ENCODE data around the gene RGS2.

Gene RGS2

DNA sequence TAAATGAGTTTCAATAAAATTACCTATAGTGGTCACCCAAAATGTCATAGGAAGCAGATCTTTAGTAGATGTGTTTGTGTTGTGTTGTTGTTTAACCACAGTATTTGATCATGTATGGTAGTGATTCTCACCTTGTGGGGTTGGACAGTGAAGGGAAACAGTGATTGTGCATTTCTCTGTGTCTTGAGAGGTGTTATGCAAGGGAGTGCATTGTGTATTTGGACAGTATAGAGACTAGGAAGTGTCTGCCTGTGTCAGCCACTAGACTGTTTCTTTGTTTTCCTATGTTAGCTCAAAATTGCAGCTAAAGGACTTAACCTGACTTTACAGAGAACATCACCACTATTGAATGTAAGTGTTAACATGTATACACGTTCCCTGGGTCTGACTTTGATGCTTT lies 6.0 kb downstream of the RGS2 start:
- Histone ChIP-seq H3K4me3 (ENCODE audit: low read depth, low read length) (no peak overlapping the region), H3K9ac (ENCODE audit: low read length) (no peak overlapping the region), H3K23ac (ENCODE audit: low read length) (no peak overlapping the region), H2BK12ac (ENCODE audit: low read length) (no peak overlapping the region), H4K8ac (ENCODE audit: low read depth, low read length) (no peak overlapping the region), H3K79me2 (ENCODE audit: control insufficient read depth, insufficient read depth, low read length, poor library complexity) (no peaks in the 10 kb centered on the region), H3K79me1 (ENCODE audit: low read length) (no peaks in the 10 kb centered on the region), H3K4me1 (ENCODE audit: control insufficient read depth in 1 of 2, insufficient read depth in 2 of 2, low read length in 2 of 2) (no peaks in the 10 kb centered on the region), H3K36me3 (ENCODE audit: control insufficient read depth in 1 of 2, insufficient read depth in 2 of 2, low read length in 2 of 2) (no peaks in the 10 kb centered on the region), H3K14ac (ENCODE audit: low read length) (no peak overlapping the region), H3K27ac (ENCODE audit: low read depth, low read length) (no peak overlapping the region), H4K91ac (ENCODE audit: low read depth, low read length) (no peak overlapping the region), H2AK5ac (ENCODE audit: low read length) (no peak overlapping the region), H2BK5ac (ENCODE audit: low read depth, low read length, poor library complexity) (no peak overlapping the region), H3K9me3 (ENCODE audit: insufficient read depth, low read depth, low read length) (no peaks in the 10 kb centered on the region), H3K18ac (ENCODE audit: low read length) (no peak overlapping the region), H2BK120ac (ENCODE audit: insufficient read depth, low read length, poor library complexity) (no peak overlapping the region), H3K4ac (ENCODE audit: low read depth, low read length) (no peak overlapping the region), H3K4me2 (ENCODE audit: low read length) (no peak overlapping the region), H2AFZ (ENCODE audit: insufficient read depth, low read length, poor library complexity) (no peak overlapping the region), H3K27me3 (ENCODE audit: insufficient read depth, low read length) (no peaks in the 10 kb centered on the region), H4K12ac (ENCODE audit: low read depth, low read length) (no peak overlapping the region)
- DNase-seq: no peak
- no CpG with 5 or more reads among the region's 1 CpG for WGBS (ENCODE audit: extremely low coverage, insufficient coverage, insufficient read length)

DNA sequence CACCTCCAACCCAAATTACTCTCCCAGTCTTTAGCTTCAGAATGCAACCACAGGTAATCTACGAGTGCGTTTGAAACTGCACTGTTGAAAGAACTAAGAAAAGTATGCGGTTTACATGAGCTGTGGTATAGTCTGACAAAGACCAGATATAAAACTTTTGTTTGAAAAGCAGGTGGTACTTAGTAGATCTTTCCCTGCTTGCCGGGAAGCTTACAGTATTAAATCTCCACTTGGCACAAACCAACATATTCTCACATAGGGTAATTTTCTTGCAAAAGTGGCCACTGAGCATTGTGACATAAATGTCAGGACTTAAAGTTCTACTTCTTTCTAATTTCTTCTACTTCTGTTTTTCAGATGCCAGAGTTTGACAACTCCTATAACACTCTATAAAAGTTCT lies 8.4 kb downstream of the RGS2 start:
- no peak overlapping the region for H3K9ac ChIP-seq (ENCODE audit: low read length)
- no peak overlapping the region for H4K8ac ChIP-seq (ENCODE audit: low read depth, low read length)
- H2BK12ac ChIP-seq (ENCODE audit: low read length): no peak overlapping the region
- no CpG with 5 or more reads among the region's 4 CpGs for WGBS (ENCODE audit: extremely low coverage, insufficient coverage, insufficient read length)
- H2AFZ ChIP-seq (ENCODE audit: insufficient read depth, low read length, poor library complexity): no peak overlapping the region
- H2BK5ac ChIP-seq (ENCODE audit: low read depth, low read length, poor library complexity): no peak overlapping the region
- no peak overlapping the region for H4K12ac ChIP-seq (ENCODE audit: low read depth, low read length)
- H2AK5ac ChIP-seq (ENCODE audit: low read length): no peak overlapping the region
- H3K79me2 ChIP-seq (ENCODE audit: control insufficient read depth, insufficient read depth, low read length, poor library complexity): no peaks in the 10 kb centered on the region
- no peak for DNase-seq
- H3K4me1 ChIP-seq (ENCODE audit: control insufficient read depth in 1 of 2, insufficient read depth in 2 of 2, low read length in 2 of 2): no peaks in the 10 kb centered on the region
- H3K18ac ChIP-seq (ENCODE audit: low read length): no peak overlapping the region
- H2BK120ac ChIP-seq (ENCODE audit: insufficient read depth, low read length, poor library complexity): no peak overlapping the region
- H3K9me3 ChIP-seq (ENCODE audit: insufficient read depth, low read depth, low read length): no peaks in the 10 kb centered on the region
- H3K4ac ChIP-seq (ENCODE audit: low read depth, low read length): no peak overlapping the region
- no peak overlapping the region for H4K91ac ChIP-seq (ENCODE audit: low read depth, low read length)
- no peak overlapping the region for H3K4me2 ChIP-seq (ENCODE audit: low read length)
- no peaks in the 10 kb centered on the region for H3K79me1 ChIP-seq (ENCODE audit: low read length)
- H3K14ac ChIP-seq (ENCODE audit: low read length): no peak overlapping the region
- no peaks in the 10 kb centered on the region for H3K36me3 ChIP-seq (ENCODE audit: control insufficient read depth in 1 of 2, insufficient read depth in 2 of 2, low read length in 2 of 2)
- H3K27ac ChIP-seq (ENCODE audit: low read depth, low read length): no peak overlapping the region
- H3K27me3 ChIP-seq (ENCODE audit: insufficient read depth, low read length): no peaks in the 10 kb centered on the region
- H3K23ac ChIP-seq (ENCODE audit: low read length): no peak overlapping the region
- no peak overlapping the region for H3K4me3 ChIP-seq (ENCODE audit: low read depth, low read length)

DNA sequence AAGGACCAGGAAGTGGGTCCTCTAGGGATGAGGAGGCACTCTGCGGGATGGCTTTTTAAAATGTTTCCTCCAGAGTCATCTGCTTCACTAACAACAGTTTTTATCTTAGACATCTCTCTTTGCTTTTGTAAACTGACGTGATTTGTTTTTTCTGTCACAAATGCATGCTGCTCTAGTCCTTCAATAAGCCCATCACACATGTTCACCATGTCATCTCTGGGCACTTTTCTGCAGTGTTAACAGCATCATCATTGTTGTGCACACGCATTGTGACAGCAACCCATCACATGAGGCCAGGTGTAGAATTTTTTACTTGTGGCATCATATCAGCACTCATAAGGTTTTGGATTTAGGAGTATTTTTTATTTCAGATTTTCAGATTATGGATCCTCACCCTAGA lies 12.5 kb downstream of the RGS2 start:
- no peak for DNase-seq
- Histone ChIP-seq H3K4ac (ENCODE audit: low read depth, low read length) (no peak overlapping the region), H3K4me1 (ENCODE audit: control insufficient read depth in 1 of 2, insufficient read depth in 2 of 2, low read length in 2 of 2) (no peaks in the 10 kb centered on the region), H3K18ac (ENCODE audit: low read length) (no peak overlapping the region), H2BK120ac (ENCODE audit: insufficient read depth, low read length, poor library complexity) (no peak overlapping the region), H2BK12ac (ENCODE audit: low read length) (no peak overlapping the region), H4K8ac (ENCODE audit: low read depth, low read length) (no peak overlapping the region), H3K79me2 (ENCODE audit: control insufficient read depth, insufficient read depth, low read length, poor library complexity) (no peaks in the 10 kb centered on the region), H3K14ac (ENCODE audit: low read length) (no peak overlapping the region), H3K36me3 (ENCODE audit: control insufficient read depth in 1 of 2, insufficient read depth in 2 of 2, low read length in 2 of 2) (no peaks in the 10 kb centered on the region), H3K4me3 (ENCODE audit: low read depth, low read length) (no peak overlapping the region), H3K23ac (ENCODE audit: low read length) (no peak overlapping the region), H4K12ac (ENCODE audit: low read depth, low read length) (no peak overlapping the region), H2AK5ac (ENCODE audit: low read length) (no peak overlapping the region), H2AFZ (ENCODE audit: insufficient read depth, low read length, poor library complexity) (no peak overlapping the region), H3K9ac (ENCODE audit: low read length) (no peak overlapping the region), H3K9me3 (ENCODE audit: insufficient read depth, low read depth, low read length) (no peaks in the 10 kb centered on the region), H3K79me1 (ENCODE audit: low read length) (no peaks in the 10 kb centered on the region), H3K27me3 (ENCODE audit: insufficient read depth, low read length) (no peaks in the 10 kb centered on the region), H2BK5ac (ENCODE audit: low read depth, low read length, poor library complexity) (no peak overlapping the region), H3K27ac (ENCODE audit: low read depth, low read length) (no peak overlapping the region), H4K91ac (ENCODE audit: low read depth, low read length) (no peak overlapping the region), H3K4me2 (ENCODE audit: low read length) (no peak overlapping the region)
- WGBS (ENCODE audit: extremely low coverage, insufficient coverage, insufficient read length): no CpG with 5 or more reads among the region's 3 CpGs

DNA sequence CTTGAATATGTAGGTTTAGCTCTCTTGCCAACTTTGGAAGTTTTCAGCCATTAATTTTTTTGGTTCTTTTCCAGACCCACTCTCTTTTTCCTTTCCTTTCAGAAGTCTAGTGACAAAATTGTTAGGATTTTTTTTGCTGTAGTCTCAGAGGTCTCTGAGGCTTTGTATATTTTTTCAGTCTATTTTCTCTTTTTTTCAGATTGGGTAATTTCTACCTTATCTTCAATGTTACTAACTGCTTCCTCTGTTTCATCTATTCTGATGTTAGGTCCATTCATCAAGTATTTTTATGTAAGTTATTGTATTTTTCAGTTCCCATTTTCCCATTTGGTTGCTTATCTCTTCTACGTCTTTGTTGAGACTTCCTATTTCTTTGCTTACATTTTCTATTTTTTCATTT lies 15.7 kb downstream of the RGS2 start:
- H2AFZ ChIP-seq (ENCODE audit: insufficient read depth, low read length, poor library complexity): no peak overlapping the region
- WGBS (ENCODE audit: extremely low coverage, insufficient coverage, insufficient read length): no CpG with 5 or more reads among the region's 1 CpG

More for the DNA sequence above, 15.7 kb downstream of the RGS2 start:
- no peaks in the 10 kb centered on the region for H3K36me3 ChIP-seq (ENCODE audit: control insufficient read depth in 1 of 2, insufficient read depth in 2 of 2, low read length in 2 of 2)
- H4K91ac ChIP-seq (ENCODE audit: low read depth, low read length): no peak overlapping the region
- H4K8ac ChIP-seq (ENCODE audit: low read depth, low read length): no peak overlapping the region
- H3K9ac ChIP-seq (ENCODE audit: low read length): no peak overlapping the region
- no peaks in the 10 kb centered on the region for H3K79me2 ChIP-seq (ENCODE audit: control insufficient read depth, insufficient read depth, low read length, poor library complexity)
- H3K18ac ChIP-seq (ENCODE audit: low read length): no peak overlapping the region
- H3K9me3 ChIP-seq (ENCODE audit: insufficient read depth, low read depth, low read length): no peaks in the 10 kb centered on the region
- H3K79me1 ChIP-seq (ENCODE audit: low read length): no peaks in the 10 kb centered on the region
- DNase-seq: no peak
- H2BK12ac ChIP-seq (ENCODE audit: low read length): no peak overlapping the region
- H3K14ac ChIP-seq (ENCODE audit: low read length): no peak overlapping the region
- H3K4me1 ChIP-seq (ENCODE audit: control insufficient read depth in 1 of 2, insufficient read depth in 2 of 2, low read length in 2 of 2): no peaks in the 10 kb centered on the region
- H3K23ac ChIP-seq (ENCODE audit: low read length): no peak overlapping the region
- no peak overlapping the region for H2BK120ac ChIP-seq (ENCODE audit: insufficient read depth, low read length, poor library complexity)
- no peaks in the 10 kb centered on the region for H3K27me3 ChIP-seq (ENCODE audit: insufficient read depth, low read length)
- H2BK5ac ChIP-seq (ENCODE audit: low read depth, low read length, poor library complexity): no peak overlapping the region
- H2AK5ac ChIP-seq (ENCODE audit: low read length): no peak overlapping the region
- H3K4me2 ChIP-seq (ENCODE audit: low read length): no peak overlapping the region
- H4K12ac ChIP-seq (ENCODE audit: low read depth, low read length): no peak overlapping the region
- no peak overlapping the region for H3K4me3 ChIP-seq (ENCODE audit: low read depth, low read length)
- H3K27ac ChIP-seq (ENCODE audit: low read depth, low read length): no peak overlapping the region
- H3K4ac ChIP-seq (ENCODE audit: low read depth, low read length): no peak overlapping the region
